Testis (tissue), 3 donors: ENCODE measurements around the gene GPANK1. TPM values are rescaled to one million over a fixed set of nuclear protein-coding genes. Genes with fewer than 3 reads are reported as not detected.

Experiments used
- DNase-seq: peaks from one replicate; pipeline ENCODE4 v3.0.0-alpha.2; 2019
- H3K27ac ChIP-seq, 2 donors: fragments of 200-600 bp; sonication (generic); one replicate each; pipeline ENCODE4 v1.5.1; 2019
- H3K27me3 ChIP-seq: fragments of 200-600 bp; sonication (generic); one replicate; pipeline ENCODE4 v1.5.1; 2019
- H3K36me3 ChIP-seq: fragments of 200-600 bp; sonication (generic); one replicate; pipeline ENCODE4 v1.5.1; 2017; ENCODE audit warnings: low read depth; ENCODE audit errors: missing control alignments
- H3K4me1 ChIP-seq: fragments of 200-600 bp; sonication (generic); one replicate; pipeline ENCODE4 v1.5.1; 2019
- H3K4me3 ChIP-seq, 2 donors: fragments of 200-600 bp; sonication (generic); one replicate each; pipeline ENCODE4 v1.5.1; 2017 to 2019
- H3K9me3 ChIP-seq: fragments of 200-600 bp; sonication (generic); one replicate; pipeline ENCODE4 v1.5.1; 2017
- CTCF ChIP-seq, 3 experiments: fragments of 450-650 bp in 2 of 3; fragments of 200-600 bp in 1 of 3; sonication (generic) in 1 of 3; IDR thresholded peaks; one replicate each; pipeline ENCODE4 v1.5.1; 2016 to 2019; ENCODE audit warnings: antibody characterized with exemption in 3 of 3, mild to moderate bottlenecking in 2 of 3, moderate library complexity in 1 of 3
- POLR2A ChIP-seq: fragments of 450-650 bp; IDR thresholded peaks from one replicate; pipeline ENCODE4 v1.6.1; 2017; ENCODE audit warnings: antibody characterized with exemption, mild to moderate bottlenecking, moderate library complexity
- WGBS, 2 donors: methylation state at CpG; one replicate each; pipeline ENCODE4 v1.1.5; 2018; 5-methylcytosine and 5-hydroxymethylcytosine counted together
- intact Hi-C: fragments of 100-400 bp; cut with DNase I; formaldehyde crosslinking; loops from one replicate; pipeline ENCODE4 v1.15.1; 2023; ENCODE audit warnings: low total_unique reads
- polyA plus RNA-seq: library from polyadenylated mRNA; stranded (reverse); fragments of 350-450 nt; fragmentation: Illumina TruSeq; extraction: RNeasy Lipid Tissue Mini Kit (QIAGEN cat#74804); gene quantifications from one replicate; pipeline ENCODE4 v1.2.3, GENCODE V29; 2014; ENCODE audit warnings: low read depth, low replicate concordance; ENCODE audit not compliant: insufficient read depth
- total RNA-seq, 2 donors: library from RNA; depleted of rRNA; stranded (reverse); fragments of >200 nt; gene quantifications; one replicate each; pipeline ENCODE4 v1.2.3, GENCODE V29; 2016

GPANK1 gene
- total and polyA plus RNA-seq, 3 donors from 2014 or later = 34.5 to 81.3 (median 46.1) TPM

DNA sequence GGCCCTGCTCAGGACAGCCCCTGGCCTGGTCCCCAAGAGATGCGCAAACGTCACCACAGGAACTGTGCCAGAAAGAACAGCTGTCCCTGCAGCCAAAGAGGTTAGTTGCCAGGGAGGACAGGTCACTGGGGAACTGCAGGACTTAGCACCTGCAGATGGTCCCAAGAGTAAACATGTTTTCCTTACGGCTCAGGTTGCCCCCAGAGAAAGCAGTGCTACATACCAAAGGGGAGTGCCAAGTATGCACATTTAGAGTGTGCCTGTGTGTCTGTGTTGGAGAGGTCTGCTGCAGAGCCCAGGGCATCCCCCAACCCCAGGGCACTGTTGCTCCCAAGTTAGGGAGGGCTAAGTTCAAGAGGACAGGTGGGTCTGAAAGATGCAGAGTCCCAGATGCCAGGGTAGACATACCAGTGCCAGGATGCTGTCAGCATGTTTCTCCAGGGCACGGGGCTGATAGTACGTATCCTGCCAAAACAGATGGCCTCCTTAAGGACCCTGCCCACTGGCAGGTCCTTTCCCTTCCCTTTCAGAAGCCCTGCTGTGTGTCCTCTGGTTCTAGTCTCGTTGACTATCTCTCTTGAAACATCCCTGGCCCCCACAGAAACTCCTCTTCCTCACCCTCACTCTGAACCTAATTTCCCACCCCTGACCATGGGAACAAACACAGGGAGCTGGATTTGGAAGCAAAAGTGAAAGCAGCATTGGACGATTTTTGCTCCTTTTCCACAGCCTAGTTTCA lies 37.0 kb upstream of the GPANK1 start:
- intact Hi-C loops = no loop called here
- no peaks in the 10 kb centered on the region for H3K36me3 ChIP-seq
- TF ChIP-seq CTCF (IDR thresholded peaks at IDR 0.05) (no peak), POLR2A (no peak)
- peaks cover 10% of the 10 kb centered on the region for H3K4me1 ChIP-seq
- peak overlapping the region; percentile 82 to 97 for H3K27ac ChIP-seq
- H3K27me3 ChIP-seq = no peaks in the 10 kb centered on the region
- peak overlapping the region; percentile 82 to 85 for H3K4me3 ChIP-seq
- DNase-seq = no peak
- WGBS, 2 donors = 18 to 26% methylated on average over 6 to 7 of the region's 7 CpGs
- H3K9me3 ChIP-seq = no peaks in the 10 kb centered on the region

DNA sequence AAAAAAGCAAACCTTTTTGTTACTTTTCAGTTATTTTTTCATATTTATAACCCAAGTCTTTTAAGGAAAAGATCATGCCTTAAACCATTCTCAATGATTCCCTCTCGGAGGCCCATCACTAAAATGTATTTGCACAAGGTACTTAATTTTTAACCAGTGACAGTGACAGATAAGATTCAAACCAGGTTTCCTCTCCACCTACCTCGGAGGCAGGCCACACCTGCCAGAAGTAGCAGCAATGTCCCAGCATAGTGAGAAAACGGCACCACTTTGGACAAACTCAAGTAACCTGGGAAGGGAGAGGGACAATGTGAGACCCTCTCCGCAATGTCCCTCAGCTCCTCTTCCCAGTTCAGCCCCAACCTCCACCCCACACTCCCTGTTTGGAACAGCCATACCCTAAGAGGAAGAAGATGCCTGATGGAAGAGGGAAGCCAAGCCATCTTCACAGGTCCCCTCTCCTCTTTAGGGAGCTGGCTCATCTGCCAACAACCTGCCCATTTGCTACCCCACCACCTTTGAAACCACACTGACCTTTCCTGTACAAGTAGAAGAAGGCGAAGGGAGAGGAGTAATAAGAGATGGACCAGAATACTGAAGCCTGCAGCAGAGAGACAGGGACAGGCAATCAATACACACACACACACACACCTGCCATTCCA lies 36.1 kb upstream of the GPANK1 start:
- Histone ChIP-seq H3K27me3 (no peaks in the 10 kb centered on the region), H3K36me3 (no peaks in the 10 kb centered on the region), H3K4me1 (peaks cover 10% of the 10 kb centered on the region), H3K27ac (no peak overlapping the region), H3K9me3 (no peaks in the 10 kb centered on the region), H3K4me3 (no peak overlapping the region)
- no peak for TF ChIP-seq CTCF (IDR thresholded peaks at IDR 0.05)
- no peak for TF ChIP-seq POLR2A
- 86 to 91% methylated on average over 5 of the region's 5 CpGs for WGBS, 2 donors
- intact Hi-C loops = no loop called here
- DNase-seq = no peak

DNA sequence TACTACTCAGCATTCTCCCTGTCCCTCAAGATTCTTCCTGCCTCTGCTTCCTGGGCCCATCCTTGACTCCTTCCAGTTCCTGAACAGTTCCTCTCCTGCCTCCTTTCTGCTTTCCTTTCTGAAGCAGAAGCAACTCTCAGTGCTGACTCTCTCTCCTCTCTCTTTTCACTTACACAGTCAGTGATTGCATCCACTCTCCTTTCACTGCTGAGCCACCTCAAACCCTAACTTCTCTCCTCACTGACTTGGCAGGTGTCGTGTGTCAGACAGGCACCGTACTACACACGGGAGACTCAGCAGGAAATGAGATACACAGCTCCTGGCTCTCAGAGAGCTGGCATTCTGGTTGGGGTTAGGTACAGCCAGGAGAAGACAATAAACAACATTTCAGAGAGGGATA lies 32.8 kb upstream of the GPANK1 start:
- Histone ChIP-seq H3K27me3 (no peaks in the 10 kb centered on the region), H3K36me3 (no peaks in the 10 kb centered on the region), H3K4me3 (no peak overlapping the region), H3K9me3 (no peaks in the 10 kb centered on the region), H3K4me1 (peaks cover 10% of the 10 kb centered on the region), H3K27ac (no peak overlapping the region)
- DNase-seq = no peak
- intact Hi-C loops = no loop called here
- 57 to 65% methylated on average over 3 of the region's 3 CpGs for WGBS, 2 donors
- TF ChIP-seq CTCF (IDR thresholded peaks at IDR 0.05) (no peak), POLR2A (no peak)

DNA sequence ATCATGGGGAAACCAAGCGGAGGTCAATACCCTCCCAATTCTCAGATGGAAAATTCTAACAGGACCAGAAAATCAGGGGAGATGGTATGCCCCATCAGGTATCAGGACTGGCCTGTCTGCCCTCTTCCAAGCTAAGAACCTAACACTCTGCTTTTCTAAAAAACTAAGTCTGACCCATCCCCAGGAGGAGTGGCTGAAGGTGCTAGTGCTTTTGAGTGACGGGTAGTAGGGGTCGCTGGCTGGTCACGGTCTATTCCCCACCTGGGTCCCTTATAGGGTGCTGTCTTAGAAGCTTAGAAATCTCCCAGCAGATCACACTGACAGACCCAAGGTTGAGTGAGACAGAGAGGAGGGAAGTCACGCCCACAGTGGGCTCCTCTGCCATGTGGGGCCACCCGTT lies 28.7 kb upstream of the GPANK1 start:
- intact Hi-C loops = no loop called here
- Histone ChIP-seq H3K4me3 (no peak overlapping the region), H3K4me1 (peaks cover 4% of the 10 kb centered on the region), H3K27ac (no peak overlapping the region), H3K9me3 (no peaks in the 10 kb centered on the region), H3K36me3 (no peaks in the 10 kb centered on the region), H3K27me3 (no peaks in the 10 kb centered on the region)
- DNase-seq = no peak
- WGBS, 2 donors = 86 to 87% methylated on average over 6 of the region's 6 CpGs
- TF ChIP-seq POLR2A = no peak
- no peak for TF ChIP-seq CTCF (IDR thresholded peaks at IDR 0.05)
